ENCODE measurements around the gene NR3C2. TPM values are rescaled to one million over a fixed set of nuclear protein-coding genes. Genes with fewer than 3 reads are reported as not detected.

The NR3C2 gene
- total RNA-seq, 1 donor from 2014 or later: 42.3 TPM

- Histone ChIP-seq H3K27me3 (no peaks in the 10 kb centered on the region), H3K27ac (no peak overlapping the region), H3K4me3 (no peak overlapping the region), H3K9me3 (no peaks in the 10 kb centered on the region), H3K4me1 (peaks cover 0 to 4% of the 10 kb centered on the region in 2 donors), H3K36me3 (no peaks in the 10 kb centered on the region)
- no peak for TF ChIP-seq CTCF (IDR thresholded peaks at IDR 0.05)
- intact Hi-C loops (cut with DNase I): no loop called here
- DNase-seq (ENCODE audit: low spot score in 2 of 2): no peak
Observed at GRCh38 chr4:148238086-148238485, 204.1 kb downstream of the NR3C2 start.

DNA sequence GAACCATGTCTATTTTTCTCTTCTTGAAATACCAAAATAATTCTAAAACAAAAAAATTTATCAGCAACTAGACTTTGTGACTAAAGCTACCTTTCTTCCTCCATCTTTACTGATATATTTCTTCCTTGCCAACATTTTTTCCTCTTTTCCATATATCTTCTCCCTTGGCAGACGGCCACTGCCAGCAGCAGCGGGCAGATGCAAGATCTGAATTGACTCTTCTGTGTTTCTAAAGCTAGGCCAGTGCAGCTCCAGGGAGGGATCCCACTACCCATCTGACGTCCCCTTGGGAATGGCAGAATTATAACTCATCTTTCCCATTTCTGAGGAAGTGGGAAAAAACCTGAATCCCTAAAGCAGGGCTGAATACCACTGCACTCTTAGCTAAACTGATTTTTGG lies 206.4 kb downstream of the NR3C2 start:
- Histone ChIP-seq H3K36me3 (no peaks in the 10 kb centered on the region), H3K4me3 (no peak overlapping the region)

DNA sequence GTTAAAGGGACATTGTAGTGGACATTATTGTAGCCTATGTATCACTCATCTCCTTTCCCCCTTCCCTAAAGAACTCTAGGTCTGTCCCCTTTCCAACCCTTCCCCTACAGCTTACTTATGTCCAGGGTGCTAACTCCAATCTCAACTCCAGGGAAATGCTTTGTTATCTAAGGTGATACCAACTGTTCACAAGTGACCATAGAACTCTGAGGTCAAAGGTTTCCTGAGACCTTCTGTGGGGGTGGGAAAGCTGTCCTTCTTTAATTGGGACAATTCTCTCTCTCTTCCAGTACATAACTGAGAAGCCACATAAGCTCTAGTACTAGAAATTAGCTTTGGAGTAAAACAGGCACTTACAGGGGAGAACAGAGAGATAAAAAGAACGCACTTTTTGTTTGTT lies 212.4 kb downstream of the NR3C2 start:
- H3K9me3 ChIP-seq: no peaks in the 10 kb centered on the region

More for the DNA sequence above, 206.4 kb downstream of the NR3C2 start:
- Histone ChIP-seq H3K27me3 (no peaks in the 10 kb centered on the region), H3K27ac (no peak overlapping the region), H3K4me1 (peaks cover 0 to 4% of the 10 kb centered on the region in 2 donors), H3K9me3 (no peaks in the 10 kb centered on the region)
- no peak for DNase-seq (ENCODE audit: low spot score in 2 of 2)
- TF ChIP-seq CTCF (IDR thresholded peaks at IDR 0.05): no peak
- intact Hi-C loops (cut with DNase I): no loop called here

GRCh38 chr4:148229028-148229427 lies 213.2 kb downstream of the NR3C2 start:
- no peaks in the 10 kb centered on the region for H3K9me3 ChIP-seq
- no peak for DNase-seq (ENCODE audit: low spot score in 2 of 2)
- no peak overlapping the region for H3K27ac ChIP-seq
- H3K36me3 ChIP-seq: no peaks in the 10 kb centered on the region
- intact Hi-C loops (cut with DNase I): no loop called here
- no peak overlapping the region for H3K4me3 ChIP-seq
- no peaks in the 10 kb centered on the region for H3K27me3 ChIP-seq
- H3K4me1 ChIP-seq: no peaks in the 10 kb centered on the region
- TF ChIP-seq CTCF (IDR thresholded peaks at IDR 0.05): no peak

More for the DNA sequence above, 212.4 kb downstream of the NR3C2 start:
- Histone ChIP-seq H3K4me3 (no peak overlapping the region), H3K36me3 (no peaks in the 10 kb centered on the region), H3K27ac (no peak overlapping the region), H3K4me1 (no peaks in the 10 kb centered on the region), H3K27me3 (no peaks in the 10 kb centered on the region)
- no peak for TF ChIP-seq CTCF (IDR thresholded peaks at IDR 0.05)
- DNase-seq (ENCODE audit: low spot score in 2 of 2): no peak
- intact Hi-C loops (cut with DNase I): no loop called here

DNA sequence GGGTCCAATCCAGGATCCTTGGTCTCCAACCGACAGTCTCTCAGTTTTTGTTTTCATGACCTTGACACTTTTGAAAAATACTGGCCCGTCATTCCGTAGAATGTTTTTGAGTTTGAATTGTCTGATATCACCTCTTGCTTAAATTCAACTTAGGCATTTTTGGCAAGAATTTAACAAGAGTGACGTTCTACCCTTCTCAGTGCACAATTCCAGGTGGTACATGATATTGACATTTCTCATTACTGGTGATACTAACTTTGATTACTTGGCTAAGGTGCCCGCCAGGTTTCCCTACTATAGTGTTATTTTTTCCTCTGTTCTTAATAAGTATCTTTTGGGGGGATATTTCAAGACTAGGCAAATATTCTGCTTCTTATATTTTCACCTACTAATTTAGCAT lies 215.1 kb downstream of the NR3C2 start:
- intact Hi-C loops (cut with DNase I): no loop called here
- H3K9me3 ChIP-seq: no peaks in the 10 kb centered on the region
- DNase-seq (ENCODE audit: low spot score in 2 of 2): no peak
- no peaks in the 10 kb centered on the region for H3K36me3 ChIP-seq
- TF ChIP-seq CTCF (IDR thresholded peaks at IDR 0.05): no peak
- no peaks in the 10 kb centered on the region for H3K4me1 ChIP-seq
- no peak overlapping the region for H3K27ac ChIP-seq
- no peaks in the 10 kb centered on the region for H3K27me3 ChIP-seq
- no peak overlapping the region for H3K4me3 ChIP-seq

GRCh38 chr4:148226341-148226740 lies 215.9 kb downstream of the NR3C2 start:
- Histone ChIP-seq H3K4me1 (no peaks in the 10 kb centered on the region), H3K27me3 (no peaks in the 10 kb centered on the region), H3K4me3 (no peak overlapping the region), H3K9me3 (no peaks in the 10 kb centered on the region), H3K27ac (no peak overlapping the region), H3K36me3 (no peaks in the 10 kb centered on the region)
- no peak for TF ChIP-seq CTCF (IDR thresholded peaks at IDR 0.05)
- intact Hi-C loops (cut with DNase I): no loop called here
- DNase-seq (ENCODE audit: low spot score in 2 of 2): no peak

Measured in ascending aorta (tissue), 2 donors.